Raji (cell line): ENCODE measurements around the gene AMMECR1.

ENCODE experiments used
- POLR2A ChIP-seq: IDR thresholded peaks from 2 replicates; pipeline ENCODE4 v1.6.1; 2011; ENCODE audit warnings: low read depth, low read length, control low read depth; ENCODE audit not compliant: insufficient read depth

Gene AMMECR1

GRCh38 chrX:110317061-110317819 is 645 bp downstream of the AMMECR1 start:
- no peak for TF ChIP-seq POLR2A

- no peak for TF ChIP-seq POLR2A
These were observed 1.4 kb downstream of the AMMECR1 start for GRCh38 chrX:110316351-110317060.

DNA sequence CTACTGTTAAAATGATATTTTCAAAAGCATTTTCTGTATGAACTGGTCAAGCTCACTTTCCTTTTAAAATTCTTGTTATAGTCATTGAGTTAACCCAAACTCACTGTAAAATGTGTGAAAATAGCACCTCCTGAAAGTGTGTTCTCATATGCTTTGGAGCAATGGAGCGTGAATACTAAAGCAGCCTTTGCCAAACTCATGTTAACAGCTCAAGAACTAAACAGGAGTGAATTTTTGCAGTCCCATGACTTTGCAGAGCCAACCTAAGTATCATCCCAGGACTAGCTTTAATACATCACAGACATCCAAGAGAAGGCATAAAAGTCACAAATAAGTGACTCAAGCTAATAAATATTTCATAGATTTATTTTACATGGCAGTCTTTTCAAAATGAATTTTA is 2.3 kb downstream of the AMMECR1 start:
- TF ChIP-seq POLR2A = no peak

DNA sequence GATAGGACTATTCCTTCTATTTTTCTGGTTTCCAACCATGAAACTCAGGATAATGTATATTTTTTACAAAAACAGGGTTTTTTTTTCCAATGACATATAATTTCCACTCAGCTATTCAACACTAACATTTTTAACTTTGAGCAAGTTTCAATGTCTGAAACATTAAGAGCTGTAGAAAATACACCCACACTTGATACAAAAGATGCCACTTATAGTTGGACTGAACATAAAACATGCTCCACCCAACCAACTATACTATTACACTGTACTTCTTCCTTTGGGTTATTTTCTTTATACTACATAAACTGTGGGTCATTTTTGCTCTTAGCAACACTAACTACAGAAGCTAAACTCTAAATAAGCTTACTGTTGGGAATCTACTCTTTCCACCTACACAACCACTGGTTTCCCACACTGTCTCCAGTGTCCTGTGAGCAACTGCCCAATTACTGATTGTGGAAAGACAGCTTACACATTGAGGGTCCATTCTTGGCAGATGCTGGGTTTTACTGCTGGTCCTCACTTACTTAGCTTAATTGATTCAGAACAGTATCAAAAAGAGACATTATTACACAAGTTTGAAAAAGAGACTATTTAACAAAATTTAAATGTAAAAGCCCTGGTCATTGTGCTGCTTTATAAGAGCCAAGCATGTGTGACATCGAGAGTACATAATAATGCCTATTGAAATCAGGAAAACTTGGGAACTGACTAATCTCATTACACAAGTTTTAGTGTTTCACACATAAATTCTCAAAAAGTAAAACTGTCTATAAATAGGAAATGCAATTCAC is 6.3 kb downstream of the AMMECR1 start:
- TF ChIP-seq POLR2A = no peak

DNA sequence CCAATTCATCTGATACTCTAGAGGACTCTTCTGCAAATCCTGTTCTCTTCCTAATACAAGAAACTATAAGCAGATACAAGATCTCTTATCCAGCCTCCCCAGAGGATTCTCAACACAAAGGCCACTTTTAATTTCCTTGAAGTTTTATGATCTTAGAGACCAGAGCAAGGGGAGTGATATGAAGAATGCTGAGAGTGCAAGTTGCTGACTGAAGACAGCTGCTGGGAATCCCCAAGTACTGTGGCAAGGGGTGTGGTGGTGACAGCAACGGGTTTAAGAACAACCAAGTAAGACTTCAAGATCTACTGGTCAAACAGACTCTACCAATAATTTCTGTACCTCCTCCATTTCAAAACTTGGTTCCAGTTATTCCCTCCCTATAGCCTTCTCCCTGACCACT is 7.0 kb downstream of the AMMECR1 start:
- no peak for TF ChIP-seq POLR2A

DNA sequence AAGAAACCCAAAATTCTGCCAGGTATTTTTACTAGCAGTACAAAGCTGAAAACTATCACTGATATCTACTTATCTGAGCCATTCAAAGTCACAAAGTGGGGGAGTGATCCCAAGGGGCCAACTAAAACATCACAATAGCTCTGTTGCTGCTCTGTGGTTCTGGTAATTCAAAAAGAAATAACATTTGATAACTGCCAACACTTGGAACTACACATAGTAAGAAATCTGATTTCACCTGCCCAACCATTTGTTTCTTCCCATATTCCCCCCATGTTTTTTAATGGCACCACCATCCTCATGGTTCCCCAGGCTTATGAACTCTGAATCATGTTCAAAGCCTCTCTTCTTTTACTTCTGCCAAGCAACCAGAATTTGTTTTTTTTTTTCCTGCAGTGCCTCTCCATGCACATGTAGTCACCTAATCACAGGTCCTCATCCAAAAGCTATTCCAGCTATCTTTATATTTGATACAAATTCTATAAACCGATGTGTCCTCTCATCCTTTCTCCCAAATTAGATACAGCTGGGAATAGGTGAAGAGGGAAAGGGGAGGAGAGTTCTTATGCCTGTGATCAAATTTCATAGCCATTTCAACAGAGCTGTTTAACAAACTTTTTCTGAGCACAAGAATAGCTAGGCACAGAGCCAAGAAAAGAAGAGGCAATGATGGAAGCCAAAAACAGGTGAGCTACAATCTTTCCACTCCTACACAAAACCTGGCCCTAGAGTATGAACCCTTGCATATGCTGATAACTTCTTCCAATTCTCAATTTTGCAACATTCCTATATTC is 7.7 kb downstream of the AMMECR1 start:
- TF ChIP-seq POLR2A = no peak

- TF ChIP-seq POLR2A = no peak
These were observed 9.7 kb downstream of the AMMECR1 start for GRCh38 chrX:110308220-110308619.

DNA sequence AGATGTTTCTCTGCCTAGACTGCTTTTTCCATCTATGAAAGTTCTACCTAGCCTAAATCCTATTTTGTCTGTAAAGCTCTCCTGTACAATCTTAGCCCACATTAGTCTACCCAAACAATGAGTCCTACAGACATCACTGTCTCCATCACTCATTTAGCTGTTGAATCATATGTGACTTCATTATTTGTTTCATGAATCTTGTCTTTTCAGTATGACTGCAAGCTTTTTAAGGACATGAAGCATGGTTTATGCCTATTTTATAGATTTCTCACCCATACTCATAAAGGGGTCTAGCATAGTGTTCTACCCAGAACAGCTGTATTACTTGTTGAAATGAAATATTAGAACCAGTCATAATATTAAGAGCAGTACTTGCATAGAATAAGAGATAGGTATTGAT is 13.0 kb downstream of the AMMECR1 start:
- no peak for TF ChIP-seq POLR2A

DNA sequence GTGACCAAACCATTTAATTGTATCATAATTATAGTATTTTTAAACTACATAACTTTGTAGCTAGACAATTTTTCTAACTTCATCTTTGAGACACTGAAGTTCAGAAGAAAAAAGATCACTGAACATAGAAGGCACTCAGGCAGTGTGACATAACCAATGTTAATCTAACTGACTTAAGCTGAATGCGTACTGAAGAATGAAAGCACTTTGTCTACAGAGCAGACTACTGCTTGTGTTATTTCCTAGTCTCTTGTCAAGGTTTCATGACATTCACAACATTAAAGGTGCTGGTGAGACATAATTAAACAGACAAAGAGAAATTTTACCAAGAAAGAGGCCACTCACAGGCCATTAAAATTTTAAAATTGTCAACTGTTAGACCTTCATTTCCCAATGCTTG is 13.5 kb downstream of the AMMECR1 start:
- no peak for TF ChIP-seq POLR2A

DNA sequence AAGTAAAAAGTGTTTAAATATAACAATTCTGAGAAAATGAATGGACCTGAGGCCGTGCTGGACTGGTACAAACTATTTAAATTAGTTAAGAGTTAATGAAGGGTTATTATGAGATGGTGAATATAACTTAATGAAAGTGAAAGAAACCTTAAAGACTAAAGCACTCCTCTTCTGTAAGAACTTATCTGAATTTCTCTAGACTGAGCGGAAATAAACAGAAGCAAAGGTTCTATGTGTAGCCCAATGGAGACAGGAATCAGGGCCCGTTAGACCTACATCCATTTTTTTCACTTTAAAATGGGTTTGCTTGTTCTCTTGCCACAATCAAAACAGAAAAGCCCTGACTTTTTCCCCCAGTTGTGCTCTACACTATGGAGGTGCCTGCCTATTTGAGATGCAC is 14.9 kb downstream of the AMMECR1 start:
- TF ChIP-seq POLR2A = no peak

- no peak for TF ChIP-seq POLR2A
These were observed 16.7 kb downstream of the AMMECR1 start for GRCh38 chrX:110301194-110301593.

GRCh38 chrX:110294087-110294486 is 23.8 kb downstream of the AMMECR1 start:
- TF ChIP-seq POLR2A = no peak

DNA sequence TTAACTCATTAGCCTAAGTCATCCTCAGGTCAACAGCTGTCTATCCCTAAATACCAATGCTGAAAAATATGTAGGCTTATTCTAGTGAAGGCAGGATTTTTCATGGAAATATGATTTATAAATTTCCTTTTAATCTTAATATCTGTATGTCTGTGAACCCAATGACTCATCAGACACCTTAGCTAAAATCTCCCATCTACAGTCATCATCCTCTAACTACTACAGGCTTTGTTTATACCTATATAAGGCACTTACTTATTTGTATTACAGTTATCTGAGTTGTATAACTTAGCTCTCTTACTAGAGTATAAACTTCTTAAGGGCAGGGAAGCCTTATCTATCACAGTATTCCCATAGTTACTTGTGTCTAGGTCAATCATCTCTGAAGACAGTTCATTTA is 24.2 kb downstream of the AMMECR1 start:
- TF ChIP-seq POLR2A = no peak

DNA sequence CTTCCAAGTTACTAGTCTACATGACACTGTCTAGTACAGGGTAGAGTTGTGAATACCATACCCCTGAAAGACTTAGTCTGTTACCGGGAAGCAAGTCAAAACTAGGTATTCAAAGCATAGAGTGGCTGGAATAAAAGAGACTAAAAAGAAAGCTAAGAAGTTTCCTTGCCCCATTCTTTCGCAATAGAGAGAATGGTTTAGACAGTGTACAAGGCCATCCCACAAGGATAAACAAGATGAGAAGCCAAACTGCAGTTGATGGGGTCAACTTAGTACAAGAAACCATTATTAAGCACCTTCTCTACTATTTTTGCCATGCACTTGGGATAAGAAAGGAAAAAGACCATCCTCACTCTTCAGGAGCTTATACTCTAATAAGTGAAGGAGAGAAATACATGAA is 30.3 kb downstream of the AMMECR1 start:
- TF ChIP-seq POLR2A = no peak

DNA sequence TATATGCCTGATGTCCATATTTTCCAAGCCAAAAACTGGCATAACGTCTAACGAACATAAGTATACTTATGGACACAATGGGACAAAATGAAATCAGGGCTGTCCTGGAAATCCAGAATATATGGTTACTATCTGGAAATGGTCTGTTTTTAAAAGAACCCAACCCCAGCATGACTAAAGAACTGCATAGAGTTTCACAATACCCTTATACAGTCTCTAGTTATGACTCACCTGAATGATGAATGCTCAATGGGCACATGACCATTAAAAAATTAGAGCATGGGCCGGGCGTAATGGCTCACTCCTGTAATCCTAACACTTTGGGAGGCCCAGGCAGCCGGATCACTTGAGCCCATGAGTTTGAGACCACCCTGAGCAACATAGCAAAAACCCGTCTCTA is 31.8 kb downstream of the AMMECR1 start:
- TF ChIP-seq POLR2A = no peak

GRCh38 chrX:110284159-110284558 is 33.7 kb downstream of the AMMECR1 start:
- TF ChIP-seq POLR2A = no peak

DNA sequence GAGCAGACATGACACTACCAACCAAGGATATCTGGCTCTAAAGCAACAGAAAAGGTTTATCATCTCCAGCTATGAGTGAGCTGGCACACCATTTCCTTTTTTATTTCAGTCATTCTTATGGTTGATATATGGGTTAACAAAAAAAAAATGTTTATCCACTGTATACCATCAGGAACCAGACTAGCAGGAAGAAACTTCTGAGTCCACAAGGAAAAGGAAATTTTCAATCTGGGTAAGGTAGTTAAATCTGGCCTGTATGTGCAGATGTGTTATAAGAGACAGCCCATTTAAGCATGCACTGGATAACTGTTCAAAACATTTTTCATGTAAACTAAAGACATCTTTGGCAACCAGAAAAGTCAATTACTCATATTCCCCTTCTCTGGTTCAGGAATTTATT is 35.0 kb downstream of the AMMECR1 start:
- TF ChIP-seq POLR2A = no peak
